SU-DHL-6 (cell line): ENCODE measurements around the gene NTSR1.

ENCODE experiments used
- CTCF ChIP-seq: fragments of 200-600 bp; sonication (generic); IDR thresholded peaks from one replicate; pipeline ENCODE4 v1.5.1; 2017; ENCODE audit warnings: antibody characterized with exemption, mild to moderate bottlenecking, low read length, moderate library complexity; ENCODE audit not compliant: insufficient read depth, poor library complexity, severe bottlenecking
- EZH2phosphoT487 ChIP-seq: fragments of 200-600 bp; sonication (generic), shearing (Covaris generic); conservative IDR thresholded peaks from 2 replicates; pipeline ENCODE4 v1.6.1; 2018; ENCODE audit warnings: mild to moderate bottlenecking, antibody characterized with exemption, low read length, moderate library complexity, mixed read lengths

- TF ChIP-seq CTCF (no peak), EZH2phosphoT487 (no peak)
Measured at GRCh38 chr20:62755817-62756724, 47.4 kb downstream of the NTSR1 start.
